Adipocyte (in vitro differentiated cells): Measurements from ENCODE around the gene CACFD1.

Experiments used
- DNase-seq: peaks from one replicate; pipeline ENCODE4 v3.0.0-alpha.2; 2015; ENCODE audit warnings: low read depth
- H3K27me3 ChIP-seq: replicated peaks from 2 replicates; pipeline ENCODE4 v1.7.0; 2013; ENCODE audit warnings: mild to moderate bottlenecking, low read length, moderate library complexity; ENCODE audit not compliant: control insufficient read depth, insufficient read depth
- H3K36me3 ChIP-seq: 2 replicates; pipeline ENCODE4 v1.7.0; 2013; ENCODE audit warnings: low read length, mild to moderate bottlenecking, moderate library complexity; ENCODE audit not compliant: control insufficient read depth, insufficient read depth, severe bottlenecking
- H3K4me1 ChIP-seq: 2 replicates; pipeline ENCODE4 v1.7.0; 2013; ENCODE audit warnings: mild to moderate bottlenecking, low read length, moderate library complexity; ENCODE audit not compliant: control insufficient read depth, insufficient read depth
- H3K4me3 ChIP-seq: 2 replicates; pipeline ENCODE4 v1.7.0; 2013; ENCODE audit warnings: mild to moderate bottlenecking, low read length, moderate library complexity
- H3K9ac ChIP-seq: 2 replicates; pipeline ENCODE4 v1.7.0; 2013; ENCODE audit warnings: mild to moderate bottlenecking, low read length, moderate library complexity
- H3K9me3 ChIP-seq: 2 replicates; pipeline ENCODE4 v1.7.0; 2013; ENCODE audit warnings: mild to moderate bottlenecking, low read length, moderate library complexity; ENCODE audit not compliant: control insufficient read depth

The CACFD1 gene

DNA sequence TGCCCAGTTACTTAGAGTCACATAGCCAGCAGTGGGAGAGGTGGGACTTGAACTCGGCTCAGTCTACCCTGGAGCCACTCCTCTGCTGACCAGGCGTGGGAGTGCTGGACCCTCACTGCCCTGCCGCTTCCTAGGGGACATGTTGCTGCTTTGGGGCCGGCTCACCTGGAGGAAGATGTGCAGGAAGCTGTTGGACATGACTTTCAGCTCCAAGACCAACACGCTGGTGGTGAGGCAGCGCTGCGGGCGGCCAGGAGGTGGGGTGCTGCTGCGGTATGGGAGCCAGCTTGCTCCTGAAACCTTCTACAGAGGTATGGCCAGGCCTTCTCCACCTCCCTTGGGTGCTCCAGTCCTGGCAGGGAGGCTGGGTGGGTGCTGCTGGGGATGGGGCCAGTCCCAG is 3.4 kb upstream of the CACFD1 start:
- H3K4me3 ChIP-seq: no peak overlapping the region
- no peak for DNase-seq
- H3K36me3 ChIP-seq: no peaks in the 10 kb centered on the region
- peaks cover 4% of the 10 kb centered on the region for H3K27me3 ChIP-seq
- no peak overlapping the region for H3K9ac ChIP-seq
- peaks cover 10% of the 10 kb centered on the region for H3K4me1 ChIP-seq
- H3K9me3 ChIP-seq: no peaks in the 10 kb centered on the region

DNA sequence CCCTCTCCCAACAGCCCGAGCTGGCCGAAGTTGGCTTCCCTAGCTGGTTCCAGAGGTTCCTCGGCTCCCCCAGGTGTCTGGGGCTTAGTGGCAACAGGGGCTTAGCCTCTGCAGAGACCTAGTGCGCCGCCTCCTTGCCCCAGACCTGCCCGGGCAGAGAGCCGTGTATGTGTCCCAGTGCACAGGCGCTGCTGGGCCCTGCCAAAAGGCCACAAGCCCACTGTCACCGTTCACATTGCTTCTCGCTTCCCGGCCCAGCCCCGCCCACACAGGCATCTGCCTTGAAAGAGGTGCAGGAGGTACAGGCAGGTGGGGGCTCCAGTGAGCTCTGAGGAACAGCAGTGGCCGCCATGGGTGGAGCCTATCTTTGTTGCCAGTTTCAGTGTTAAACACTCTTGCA is 2.5 kb upstream of the CACFD1 start:
- Histone ChIP-seq H3K9ac (no peak overlapping the region), H3K36me3 (no peaks in the 10 kb centered on the region), H3K4me1 (peaks cover 10% of the 10 kb centered on the region), H3K4me3 (no peak overlapping the region), H3K27me3 (peaks cover 4% of the 10 kb centered on the region), H3K9me3 (no peaks in the 10 kb centered on the region)
- DNase-seq: no peak

DNA sequence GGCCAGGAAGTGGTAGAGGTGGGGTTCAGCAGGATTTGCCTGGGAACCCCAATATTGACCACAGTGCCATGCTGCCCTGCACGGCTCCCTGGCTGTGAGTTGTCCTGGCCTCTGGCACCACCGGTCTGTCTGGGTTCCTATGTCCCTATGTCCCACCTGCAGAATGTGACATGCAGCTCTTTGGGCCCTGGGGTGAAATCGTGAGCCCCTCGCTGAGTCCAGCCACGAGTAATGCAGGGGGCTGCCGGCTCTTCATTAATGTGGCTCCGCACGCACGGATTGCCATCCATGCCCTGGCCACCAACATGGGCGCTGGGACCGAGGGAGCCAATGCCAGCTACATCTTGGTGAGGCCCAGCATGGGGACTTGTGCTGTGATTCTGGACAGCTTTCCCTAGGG is 2.0 kb upstream of the CACFD1 start:
- Histone ChIP-seq H3K9me3 (no peaks in the 10 kb centered on the region), H3K4me1 (peaks cover 10% of the 10 kb centered on the region), H3K9ac (no peak overlapping the region), H3K4me3 (no peak overlapping the region), H3K36me3 (no peaks in the 10 kb centered on the region), H3K27me3 (peaks cover 4% of the 10 kb centered on the region)
- no peak for DNase-seq

DNA sequence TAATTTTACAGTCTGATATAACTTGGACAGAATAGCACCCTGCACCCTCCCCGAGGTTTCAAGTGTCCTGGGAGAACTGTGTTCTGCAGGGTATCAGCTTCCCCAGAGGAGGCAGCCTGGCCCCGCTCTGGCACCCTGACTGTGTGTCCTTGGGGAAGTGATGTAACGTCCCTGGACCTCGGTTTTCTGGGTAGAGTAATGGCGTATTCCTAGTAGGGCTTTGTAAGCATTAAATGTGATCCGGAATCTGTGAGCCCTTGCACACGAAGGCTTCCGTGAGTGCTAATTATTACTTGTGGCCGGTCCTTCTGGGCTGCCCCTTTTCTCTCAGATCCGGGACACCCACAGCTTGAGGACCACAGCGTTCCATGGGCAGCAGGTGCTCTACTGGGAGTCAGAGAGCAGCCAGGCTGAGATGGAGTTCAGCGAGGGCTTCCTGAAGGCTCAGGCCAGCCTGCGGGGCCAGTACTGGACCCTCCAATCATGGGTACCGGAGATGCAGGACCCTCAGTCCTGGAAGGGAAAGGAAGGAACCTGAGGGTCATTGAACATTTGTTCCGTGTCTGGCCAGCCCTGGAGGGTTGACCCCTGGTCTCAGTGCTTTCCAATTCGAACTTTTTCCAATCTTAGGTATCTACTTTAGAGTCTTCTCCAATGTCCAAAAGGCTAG is 1.0 kb upstream of the CACFD1 start:
- Histone ChIP-seq H3K27me3 (peaks cover 4% of the 10 kb centered on the region), H3K9ac (peak overlapping the region; percentile 22), H3K4me3 (peak overlapping the region; percentile 86), H3K4me1 (peaks cover 10% of the 10 kb centered on the region), H3K9me3 (no peaks in the 10 kb centered on the region), H3K36me3 (no peaks in the 10 kb centered on the region)
- no peak for DNase-seq

DNA sequence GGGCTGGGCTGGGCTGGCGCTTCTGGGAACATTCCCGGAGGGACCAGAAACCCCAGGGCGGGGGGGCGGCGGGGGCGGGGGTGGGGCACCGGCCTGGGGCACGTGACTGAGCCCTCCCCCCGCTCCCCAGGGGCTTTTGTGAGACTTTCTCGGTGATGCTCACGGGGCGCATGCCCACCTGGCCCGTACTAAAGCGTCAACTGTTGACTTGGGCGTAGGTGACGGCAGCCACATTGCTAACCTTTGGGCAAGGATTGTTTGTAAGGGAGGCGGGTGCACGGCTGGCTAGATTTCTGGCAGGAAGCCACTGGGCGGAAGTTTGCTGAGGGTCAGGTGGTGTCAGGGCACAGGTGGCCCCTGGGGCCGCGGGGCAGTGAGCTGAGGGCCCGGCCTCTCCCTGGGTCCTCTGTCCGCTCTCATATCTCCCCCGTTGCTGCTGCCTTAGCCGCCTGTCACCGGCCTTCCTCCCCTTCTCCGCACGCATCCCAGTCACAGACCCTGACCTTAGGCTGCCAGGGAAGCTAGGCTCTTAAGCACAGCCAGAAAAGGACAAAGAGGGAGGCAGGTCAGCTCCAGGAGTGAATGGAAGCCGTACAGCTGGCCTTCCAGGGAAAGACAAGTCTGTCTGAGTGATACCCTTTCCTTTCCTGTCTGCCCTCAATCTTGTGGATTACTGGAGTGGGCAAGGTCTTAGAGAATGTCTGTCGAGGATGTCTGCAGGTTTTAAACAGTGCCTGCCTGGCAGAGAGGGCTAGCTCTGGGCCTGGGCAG is 812 bp downstream of the CACFD1 start:
- peak; percentile 4 for DNase-seq
- Histone ChIP-seq H3K9me3 (no peaks in the 10 kb centered on the region), H3K4me3 (peak overlapping the region; percentile 86), H3K36me3 (no peaks in the 10 kb centered on the region), H3K9ac (peak overlapping the region; percentile 95), H3K4me1 (peaks cover 10% of the 10 kb centered on the region), H3K27me3 (no peaks in the 10 kb centered on the region)

DNA sequence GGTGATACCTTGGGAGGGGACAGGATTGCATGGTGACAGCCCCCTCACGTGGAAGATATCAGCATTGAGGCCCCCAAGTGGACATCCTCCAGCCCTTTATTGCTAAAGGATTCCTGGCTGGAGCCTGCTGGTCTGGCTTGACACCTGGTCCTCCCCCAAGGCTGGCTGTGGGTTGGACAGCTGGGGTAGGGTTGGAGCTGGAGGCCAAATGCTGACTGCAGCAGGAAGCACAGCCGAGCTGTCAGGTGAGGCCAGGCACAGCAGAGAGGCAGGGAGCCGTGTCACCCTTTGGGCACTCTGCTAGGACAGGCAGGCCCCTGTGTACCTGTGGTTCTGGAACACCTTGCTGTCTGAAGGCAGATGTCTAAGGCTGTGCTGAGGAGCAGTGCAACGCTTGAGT is 2.2 kb downstream of the CACFD1 start:
- Histone ChIP-seq H3K4me1 (peaks cover 10% of the 10 kb centered on the region), H3K9ac (no peak overlapping the region), H3K27me3 (no peaks in the 10 kb centered on the region), H3K4me3 (no peak overlapping the region), H3K9me3 (no peaks in the 10 kb centered on the region), H3K36me3 (no peaks in the 10 kb centered on the region)
- DNase-seq: no peak

DNA sequence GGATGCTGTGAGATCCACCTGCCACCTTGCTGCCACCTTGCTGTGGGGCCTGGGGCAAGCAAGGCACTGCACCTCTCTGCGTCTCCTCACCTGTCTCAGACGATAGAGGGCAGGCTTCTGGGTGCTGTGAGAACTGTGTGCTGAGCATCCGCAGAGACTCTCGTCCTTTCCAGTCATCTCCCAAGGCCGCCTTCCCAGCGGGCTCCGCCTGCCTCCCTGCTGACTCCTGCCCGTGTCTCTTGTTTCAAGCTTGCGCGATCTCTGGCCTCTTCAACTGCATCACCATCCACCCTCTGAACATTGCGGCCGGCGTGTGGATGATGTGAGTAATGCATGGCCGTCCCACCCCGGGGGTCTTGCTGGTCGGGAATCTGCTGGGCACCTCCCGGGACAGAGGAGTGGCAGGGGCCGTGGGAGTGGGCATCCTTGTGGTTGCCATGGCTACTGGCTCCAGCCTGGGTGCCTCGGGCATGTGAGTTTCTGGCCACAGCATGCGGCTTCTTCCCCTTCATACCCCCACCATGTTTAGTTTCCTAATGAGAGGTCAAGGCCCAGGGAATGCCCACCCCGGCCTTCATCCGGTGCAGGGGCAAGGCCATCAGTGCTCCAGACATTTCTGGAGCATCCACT is 3.6 kb downstream of the CACFD1 start:
- no peaks in the 10 kb centered on the region for H3K36me3 ChIP-seq
- no peaks in the 10 kb centered on the region for H3K27me3 ChIP-seq
- H3K9ac ChIP-seq: no peak overlapping the region
- no peak for DNase-seq
- H3K4me1 ChIP-seq: peaks cover 10% of the 10 kb centered on the region
- H3K9me3 ChIP-seq: no peaks in the 10 kb centered on the region
- H3K4me3 ChIP-seq: no peak overlapping the region

DNA sequence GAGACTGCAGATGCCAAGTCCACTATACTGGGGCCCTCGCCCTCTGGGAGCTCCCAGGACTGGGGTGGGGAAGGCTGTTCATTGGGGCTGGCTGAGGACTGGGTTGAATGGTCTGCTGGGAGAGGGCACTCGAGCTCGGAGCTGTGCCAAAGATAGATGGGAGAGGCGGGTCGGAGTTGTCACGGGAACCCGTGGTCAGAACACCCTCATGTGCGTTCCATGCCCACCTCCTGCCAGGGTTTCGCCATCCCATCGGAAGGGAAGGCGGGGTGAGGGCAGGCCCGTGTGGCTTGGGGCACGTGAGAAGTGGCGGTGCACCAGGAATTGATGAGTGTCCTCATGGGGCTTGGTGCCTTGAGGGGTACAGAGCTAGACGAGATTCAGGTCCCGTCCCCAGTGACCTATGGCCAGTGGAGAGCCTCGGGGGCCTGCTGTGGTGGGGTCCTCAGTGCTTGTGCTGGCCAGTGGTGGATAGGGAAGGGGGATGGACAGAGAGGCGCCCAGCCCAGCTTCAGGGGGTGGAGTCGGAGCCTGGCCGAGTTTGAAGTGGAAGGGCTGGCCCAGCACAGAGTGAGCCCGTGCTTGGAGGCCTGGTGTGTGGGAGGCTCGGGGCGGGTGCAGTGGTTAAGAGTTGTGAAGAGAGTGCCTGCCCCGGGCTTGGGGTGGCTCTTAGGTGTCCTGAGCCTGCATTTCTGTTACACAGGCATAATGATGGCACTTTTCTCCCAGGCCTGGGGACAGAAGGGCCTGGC is 4.3 kb downstream of the CACFD1 start:
- DNase-seq: no peak
- Histone ChIP-seq H3K36me3 (no peaks in the 10 kb centered on the region), H3K9ac (no peak overlapping the region), H3K4me1 (peaks cover 7% of the 10 kb centered on the region), H3K9me3 (no peaks in the 10 kb centered on the region), H3K4me3 (no peak overlapping the region), H3K27me3 (no peaks in the 10 kb centered on the region)

DNA sequence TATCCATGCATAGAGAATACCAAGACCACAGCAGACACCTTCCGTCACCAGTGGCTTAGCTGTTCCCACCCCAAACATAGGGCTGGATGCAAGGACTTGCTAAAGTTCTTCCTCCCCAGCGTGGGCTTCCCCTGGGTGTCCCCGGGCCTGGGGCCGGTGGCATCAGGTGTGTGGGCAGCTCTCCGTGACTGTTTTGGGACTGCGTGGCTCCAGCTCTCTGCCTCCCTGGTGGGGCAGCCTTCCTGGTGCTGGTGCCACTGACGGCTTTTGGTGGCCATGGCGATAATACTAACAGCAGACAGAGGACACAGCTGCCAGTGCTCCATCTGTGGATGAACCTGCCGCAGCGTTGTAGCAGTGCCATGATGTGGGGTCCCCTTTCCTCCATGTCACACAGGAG is 4.9 kb downstream of the CACFD1 start:
- Histone ChIP-seq H3K4me3 (no peak overlapping the region), H3K4me1 (peaks cover 4% of the 10 kb centered on the region), H3K27me3 (no peaks in the 10 kb centered on the region), H3K9me3 (no peaks in the 10 kb centered on the region), H3K36me3 (no peaks in the 10 kb centered on the region), H3K9ac (no peak overlapping the region)
- DNase-seq: no peak

DNA sequence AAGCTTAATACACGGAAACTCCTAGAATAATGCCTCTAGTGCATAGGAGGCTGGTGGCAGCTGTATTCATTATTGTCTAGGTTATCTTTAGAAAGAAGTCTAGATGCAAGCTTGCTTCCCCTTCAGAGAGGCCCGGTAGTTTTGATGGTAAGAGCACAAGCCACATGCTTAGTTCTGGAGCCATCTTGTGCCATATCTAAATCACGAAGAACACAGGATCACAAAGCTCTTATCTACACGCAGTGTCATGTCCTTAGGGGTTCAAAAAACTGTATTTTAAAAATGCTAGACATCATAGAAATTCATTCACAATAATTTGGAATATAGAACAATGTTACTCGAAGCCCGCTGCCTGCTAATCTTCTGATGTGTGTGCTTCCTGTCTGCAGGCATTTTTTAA is 6.2 kb downstream of the CACFD1 start:
- DNase-seq: no peak
- Histone ChIP-seq H3K27me3 (no peaks in the 10 kb centered on the region), H3K4me3 (no peak overlapping the region), H3K4me1 (no peaks in the 10 kb centered on the region), H3K36me3 (no peaks in the 10 kb centered on the region), H3K9ac (no peak overlapping the region), H3K9me3 (no peaks in the 10 kb centered on the region)

DNA sequence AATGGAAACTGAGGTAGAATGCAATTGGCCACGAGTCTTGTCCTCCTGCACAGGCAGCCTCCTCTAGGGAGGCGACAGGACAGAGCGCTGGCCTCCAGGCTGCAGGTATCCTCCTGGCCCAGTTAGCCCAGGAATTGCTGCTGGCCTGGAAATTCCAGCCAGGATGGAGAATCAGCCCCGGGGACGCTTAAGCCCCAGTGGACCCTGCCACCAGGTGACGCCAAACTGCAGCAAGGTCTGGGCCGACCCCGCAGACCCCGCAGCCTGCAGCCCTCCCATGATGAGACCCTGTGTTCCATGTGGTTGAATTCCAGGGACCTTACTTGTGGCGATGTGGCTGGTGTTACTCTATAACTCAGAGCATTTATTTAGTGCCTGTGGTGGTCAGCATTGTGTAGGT is 7.3 kb downstream of the CACFD1 start:
- H3K9me3 ChIP-seq: no peaks in the 10 kb centered on the region
- H3K36me3 ChIP-seq: peaks cover 9% of the 10 kb centered on the region
- H3K9ac ChIP-seq: no peak overlapping the region
- H3K27me3 ChIP-seq: no peaks in the 10 kb centered on the region
- no peak for DNase-seq
- H3K4me3 ChIP-seq: no peak overlapping the region
- H3K4me1 ChIP-seq: no peaks in the 10 kb centered on the region
